GM12872 (cell line): Measurements from ENCODE around the gene EBI3.

ENCODE experiments used
- CTCF ChIP-seq: IDR thresholded peaks from 3 replicates; pipeline ENCODE4 v1.5.1; 2011; ENCODE audit warnings: low read depth, mild to moderate bottlenecking, low read length, moderate library complexity; ENCODE audit not compliant: insufficient read depth

Gene EBI3

GRCh38 chr19:4229179-4229931, at the start of gene EBI3:
TSS of gene EBI3 (plus strand) at chr19:4229523. CDS start at chr19:4229551, 28 bp downstream.
- no peak for TF ChIP-seq CTCF

- TF ChIP-seq CTCF, result no peak
These were observed 48.2 kb upstream of the EBI3 start for GRCh38 chr19:4181053-4181508.

DNA sequence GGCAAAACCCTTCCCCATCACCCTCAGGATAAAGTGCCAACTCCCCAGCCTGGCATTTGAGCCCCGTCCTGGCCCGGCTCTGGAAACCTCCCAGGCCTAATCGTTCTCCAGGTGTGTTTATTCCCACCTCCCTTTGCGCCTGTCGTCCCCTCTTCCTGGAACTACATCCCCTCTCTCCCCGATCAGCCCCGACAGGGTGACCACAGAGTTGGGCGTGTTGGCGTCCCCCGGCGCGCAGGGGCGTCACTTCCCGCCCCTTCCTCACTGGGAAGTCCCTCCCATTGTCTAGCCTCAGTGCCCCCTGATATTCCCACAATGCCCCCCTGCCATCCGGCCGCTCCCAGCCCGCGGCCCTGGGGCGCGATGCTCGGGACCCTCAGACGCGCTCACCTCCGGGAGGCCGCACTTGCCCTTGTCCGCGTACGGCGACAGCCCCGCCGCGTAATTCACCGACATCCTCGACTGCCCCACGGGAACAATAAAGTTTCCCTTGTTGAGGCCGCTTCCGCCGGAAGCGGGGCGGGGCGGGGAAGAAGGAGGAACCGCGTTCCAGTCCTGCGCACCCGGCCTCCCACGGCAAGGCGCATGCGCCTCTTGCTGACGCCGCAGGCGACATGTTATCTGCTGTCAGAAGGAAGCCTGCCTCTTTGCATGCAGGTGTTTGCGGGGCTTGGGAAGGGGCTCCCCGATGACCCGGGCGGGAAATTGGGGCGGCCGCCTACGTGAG, 47.1 kb upstream of the EBI3 start, which contains the start of the genes ANKRD24 and SIRT6:
Gene ANKRD24, plus strand, starts transcription at position 606 of the 727 bp plus-strand sequence. CDS start 3,737 bp downstream, outside the sequence.
Gene SIRT6, minus strand, starts transcription at position 480 of the 727 bp plus-strand sequence. Its CDS starts 24 bp downstream, at position 456.
- TF ChIP-seq CTCF, result no peak

- no peak for TF ChIP-seq CTCF
These were observed 45.2 kb upstream of the EBI3 start for GRCh38 chr19:4183967-4184717.

- no peak for TF ChIP-seq CTCF
These were observed 44.5 kb upstream of the EBI3 start for GRCh38 chr19:4184718-4185352.

- no peak for TF ChIP-seq CTCF
These were observed 43.8 kb upstream of the EBI3 start for GRCh38 chr19:4185413-4186086.
